ENCODE data around the gene SMIM44. TPM values are rescaled to one million over a fixed set of nuclear protein-coding genes. Genes with fewer than 3 reads are reported as not detected.

SMIM44 gene
- total and polyA plus RNA-seq, 9 of the 15 experiments (the other 6 are each of a cell fraction or from before 2014, with no cell fraction given) = not detected

DNA sequence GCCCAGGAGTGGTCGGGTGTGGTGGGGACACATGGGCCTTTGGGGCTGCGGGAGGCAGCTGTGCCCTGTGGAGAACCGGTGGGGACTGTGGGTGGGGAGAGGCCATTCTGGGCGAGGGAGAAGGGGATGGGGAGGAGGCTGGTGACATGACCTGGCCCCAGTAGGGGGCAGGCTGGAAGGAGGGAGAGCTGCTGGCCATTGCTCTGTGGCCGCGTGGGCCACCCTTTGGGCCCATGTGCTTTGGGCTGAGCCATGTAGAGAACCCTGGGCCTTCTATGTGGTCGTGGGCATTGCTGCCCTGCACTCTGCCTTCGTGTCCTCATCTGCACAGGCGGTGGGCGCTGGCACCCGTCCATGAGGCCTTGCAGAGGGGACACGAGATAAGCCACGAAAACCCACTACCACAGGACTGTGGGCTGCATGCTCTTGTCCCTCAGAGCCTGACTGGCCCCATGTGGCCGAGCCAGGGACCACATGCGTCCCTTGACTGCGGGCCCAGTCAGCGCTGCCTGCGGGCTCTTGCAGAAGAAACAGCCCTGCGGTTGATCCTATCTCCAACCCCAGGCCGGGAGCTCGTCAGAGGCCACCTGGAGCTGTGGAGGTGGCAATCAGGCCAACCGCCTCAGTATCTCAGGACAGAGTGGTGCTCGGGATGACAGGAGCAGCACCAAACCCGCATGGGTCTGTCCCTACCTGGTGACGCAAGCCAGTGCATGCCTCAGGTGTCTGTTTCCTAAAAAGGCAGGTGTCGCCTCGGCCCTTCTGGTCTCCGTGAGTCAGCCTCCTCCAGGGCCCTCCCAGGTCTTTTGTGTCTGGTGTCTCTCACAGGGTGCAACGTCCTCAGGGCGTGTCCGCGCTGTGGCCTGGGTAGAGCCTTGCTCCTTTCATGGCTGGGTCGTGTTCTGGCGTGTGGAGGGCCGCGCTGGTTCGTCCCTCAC, 37.2 kb upstream of the SMIM44 start (continued):
- TF ChIP-seq, protein P1, sequence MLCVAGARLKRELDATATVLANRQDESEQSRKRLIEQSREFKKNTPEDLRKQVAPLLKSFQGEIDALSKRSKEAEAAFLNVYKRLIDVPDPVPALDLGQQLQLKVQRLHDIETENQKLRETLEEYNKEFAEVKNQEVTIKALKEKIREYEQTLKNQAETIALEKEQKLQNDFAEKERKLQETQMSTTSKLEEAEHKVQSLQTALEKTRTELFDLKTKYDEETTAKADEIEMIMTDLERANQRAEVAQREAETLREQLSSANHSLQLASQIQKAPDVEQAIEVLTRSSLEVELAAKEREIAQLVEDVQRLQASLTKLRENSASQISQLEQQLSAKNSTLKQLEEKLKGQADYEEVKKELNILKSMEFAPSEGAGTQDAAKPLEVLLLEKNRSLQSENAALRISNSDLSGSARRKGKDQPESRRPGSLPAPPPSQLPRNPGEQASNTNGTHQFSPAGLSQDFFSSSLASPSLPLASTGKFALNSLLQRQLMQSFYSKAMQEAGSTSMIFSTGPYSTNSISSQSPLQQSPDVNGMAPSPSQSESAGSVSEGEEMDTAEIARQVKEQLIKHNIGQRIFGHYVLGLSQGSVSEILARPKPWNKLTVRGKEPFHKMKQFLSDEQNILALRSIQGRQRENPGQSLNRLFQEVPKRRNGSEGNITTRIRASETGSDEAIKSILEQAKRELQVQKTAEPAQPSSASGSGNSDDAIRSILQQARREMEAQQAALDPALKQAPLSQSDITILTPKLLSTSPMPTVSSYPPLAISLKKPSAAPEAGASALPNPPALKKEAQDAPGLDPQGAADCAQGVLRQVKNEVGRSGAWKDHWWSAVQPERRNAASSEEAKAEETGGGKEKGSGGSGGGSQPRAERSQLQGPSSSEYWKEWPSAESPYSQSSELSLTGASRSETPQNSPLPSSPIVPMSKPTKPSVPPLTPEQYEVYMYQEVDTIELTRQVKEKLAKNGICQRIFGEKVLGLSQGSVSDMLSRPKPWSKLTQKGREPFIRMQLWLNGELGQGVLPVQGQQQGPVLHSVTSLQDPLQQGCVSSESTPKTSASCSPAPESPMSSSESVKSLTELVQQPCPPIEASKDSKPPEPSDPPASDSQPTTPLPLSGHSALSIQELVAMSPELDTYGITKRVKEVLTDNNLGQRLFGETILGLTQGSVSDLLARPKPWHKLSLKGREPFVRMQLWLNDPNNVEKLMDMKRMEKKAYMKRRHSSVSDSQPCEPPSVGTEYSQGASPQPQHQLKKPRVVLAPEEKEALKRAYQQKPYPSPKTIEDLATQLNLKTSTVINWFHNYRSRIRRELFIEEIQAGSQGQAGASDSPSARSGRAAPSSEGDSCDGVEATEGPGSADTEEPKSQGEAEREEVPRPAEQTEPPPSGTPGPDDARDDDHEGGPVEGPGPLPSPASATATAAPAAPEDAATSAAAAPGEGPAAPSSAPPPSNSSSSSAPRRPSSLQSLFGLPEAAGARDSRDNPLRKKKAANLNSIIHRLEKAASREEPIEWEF (CRISPR knock-in tag; IDR thresholded peaks at IDR 0.05) = no peak
- TF ChIP-seq KAT8 (IDR thresholded peaks at IDR 0.05; ENCODE audit: low read depth) (no peak), COPS2 (conservative IDR thresholded peaks at IDR 0.05) (no peak), PKNOX1 (IDR thresholded peaks at IDR 0.05) (peak; percentile 61; the same call in 1 of the 2 replicates), RBM14 (IDR thresholded peaks at IDR 0.05; ENCODE audit: borderline replicate concordance, insufficient read depth, low read depth, low read length) (no peak), ZBTB8A (IDR thresholded peaks at IDR 0.05; ENCODE audit: partially characterized antibody) (no peak), NCOR1 (IDR thresholded peaks at IDR 0.05) (peak; percentile 56), U2AF1 (optimal IDR thresholded peaks at IDR 0.05; ENCODE audit: low read depth, low read length) (no peak), EGR1 (conservative IDR thresholded peaks at IDR 0.05) (no peak), CXXC5 (CRISPR knock-in tag; IDR thresholded peaks at IDR 0.05) (peak; percentile 87)
- TF ChIP-seq, protein P2, sequence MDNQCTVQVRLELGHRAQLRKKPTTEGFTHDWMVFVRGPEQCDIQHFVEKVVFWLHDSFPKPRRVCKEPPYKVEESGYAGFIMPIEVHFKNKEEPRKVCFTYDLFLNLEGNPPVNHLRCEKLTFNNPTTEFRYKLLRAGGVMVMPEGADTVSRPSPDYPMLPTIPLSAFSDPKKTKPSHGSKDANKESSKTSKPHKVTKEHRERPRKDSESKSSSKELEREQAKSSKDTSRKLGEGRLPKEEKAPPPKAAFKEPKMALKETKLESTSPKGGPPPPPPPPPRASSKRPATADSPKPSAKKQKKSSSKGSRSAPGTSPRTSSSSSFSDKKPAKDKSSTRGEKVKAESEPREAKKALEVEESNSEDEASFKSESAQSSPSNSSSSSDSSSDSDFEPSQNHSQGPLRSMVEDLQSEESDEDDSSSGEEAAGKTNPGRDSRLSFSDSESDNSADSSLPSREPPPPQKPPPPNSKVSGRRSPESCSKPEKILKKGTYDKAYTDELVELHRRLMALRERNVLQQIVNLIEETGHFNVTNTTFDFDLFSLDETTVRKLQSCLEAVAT (IDR thresholded peaks at IDR 0.05) = peak in 1 of 2 experiments; percentile 69; a peak in 2 of 4 replicates
- TF ChIP-seq, protein P3, sequence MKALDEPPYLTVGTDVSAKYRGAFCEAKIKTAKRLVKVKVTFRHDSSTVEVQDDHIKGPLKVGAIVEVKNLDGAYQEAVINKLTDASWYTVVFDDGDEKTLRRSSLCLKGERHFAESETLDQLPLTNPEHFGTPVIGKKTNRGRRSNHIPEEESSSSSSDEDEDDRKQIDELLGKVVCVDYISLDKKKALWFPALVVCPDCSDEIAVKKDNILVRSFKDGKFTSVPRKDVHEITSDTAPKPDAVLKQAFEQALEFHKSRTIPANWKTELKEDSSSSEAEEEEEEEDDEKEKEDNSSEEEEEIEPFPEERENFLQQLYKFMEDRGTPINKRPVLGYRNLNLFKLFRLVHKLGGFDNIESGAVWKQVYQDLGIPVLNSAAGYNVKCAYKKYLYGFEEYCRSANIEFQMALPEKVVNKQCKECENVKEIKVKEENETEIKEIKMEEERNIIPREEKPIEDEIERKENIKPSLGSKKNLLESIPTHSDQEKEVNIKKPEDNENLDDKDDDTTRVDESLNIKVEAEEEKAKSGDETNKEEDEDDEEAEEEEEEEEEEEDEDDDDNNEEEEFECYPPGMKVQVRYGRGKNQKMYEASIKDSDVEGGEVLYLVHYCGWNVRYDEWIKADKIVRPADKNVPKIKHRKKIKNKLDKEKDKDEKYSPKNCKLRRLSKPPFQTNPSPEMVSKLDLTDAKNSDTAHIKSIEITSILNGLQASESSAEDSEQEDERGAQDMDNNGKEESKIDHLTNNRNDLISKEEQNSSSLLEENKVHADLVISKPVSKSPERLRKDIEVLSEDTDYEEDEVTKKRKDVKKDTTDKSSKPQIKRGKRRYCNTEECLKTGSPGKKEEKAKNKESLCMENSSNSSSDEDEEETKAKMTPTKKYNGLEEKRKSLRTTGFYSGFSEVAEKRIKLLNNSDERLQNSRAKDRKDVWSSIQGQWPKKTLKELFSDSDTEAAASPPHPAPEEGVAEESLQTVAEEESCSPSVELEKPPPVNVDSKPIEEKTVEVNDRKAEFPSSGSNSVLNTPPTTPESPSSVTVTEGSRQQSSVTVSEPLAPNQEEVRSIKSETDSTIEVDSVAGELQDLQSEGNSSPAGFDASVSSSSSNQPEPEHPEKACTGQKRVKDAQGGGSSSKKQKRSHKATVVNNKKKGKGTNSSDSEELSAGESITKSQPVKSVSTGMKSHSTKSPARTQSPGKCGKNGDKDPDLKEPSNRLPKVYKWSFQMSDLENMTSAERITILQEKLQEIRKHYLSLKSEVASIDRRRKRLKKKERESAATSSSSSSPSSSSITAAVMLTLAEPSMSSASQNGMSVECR (CRISPR knock-in tag; IDR thresholded peaks at IDR 0.05) = peak; percentile 65

Measured in K562 (cell line).